ENCODE results near the gene NHS.

The NHS gene

GRCh38 chrX:17374619-17375366 lies at the start of gene NHS:
TSS of gene NHS (plus strand) at chrX:17375200. CDS start at chrX:17375758, 558 bp downstream.
- FAIRE-seq, result no peak
- TF ChIP-seq, protein P1, sequence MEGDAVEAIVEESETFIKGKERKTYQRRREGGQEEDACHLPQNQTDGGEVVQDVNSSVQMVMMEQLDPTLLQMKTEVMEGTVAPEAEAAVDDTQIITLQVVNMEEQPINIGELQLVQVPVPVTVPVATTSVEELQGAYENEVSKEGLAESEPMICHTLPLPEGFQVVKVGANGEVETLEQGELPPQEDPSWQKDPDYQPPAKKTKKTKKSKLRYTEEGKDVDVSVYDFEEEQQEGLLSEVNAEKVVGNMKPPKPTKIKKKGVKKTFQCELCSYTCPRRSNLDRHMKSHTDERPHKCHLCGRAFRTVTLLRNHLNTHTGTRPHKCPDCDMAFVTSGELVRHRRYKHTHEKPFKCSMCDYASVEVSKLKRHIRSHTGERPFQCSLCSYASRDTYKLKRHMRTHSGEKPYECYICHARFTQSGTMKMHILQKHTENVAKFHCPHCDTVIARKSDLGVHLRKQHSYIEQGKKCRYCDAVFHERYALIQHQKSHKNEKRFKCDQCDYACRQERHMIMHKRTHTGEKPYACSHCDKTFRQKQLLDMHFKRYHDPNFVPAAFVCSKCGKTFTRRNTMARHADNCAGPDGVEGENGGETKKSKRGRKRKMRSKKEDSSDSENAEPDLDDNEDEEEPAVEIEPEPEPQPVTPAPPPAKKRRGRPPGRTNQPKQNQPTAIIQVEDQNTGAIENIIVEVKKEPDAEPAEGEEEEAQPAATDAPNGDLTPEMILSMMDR (IDR thresholded peaks at IDR 0.05; ENCODE audit: insufficient read depth, missing control alignments), result peak; percentile 30
- peak; percentile 32 for DNase-seq (ENCODE audit: insufficient read length, low spot score)

DNA sequence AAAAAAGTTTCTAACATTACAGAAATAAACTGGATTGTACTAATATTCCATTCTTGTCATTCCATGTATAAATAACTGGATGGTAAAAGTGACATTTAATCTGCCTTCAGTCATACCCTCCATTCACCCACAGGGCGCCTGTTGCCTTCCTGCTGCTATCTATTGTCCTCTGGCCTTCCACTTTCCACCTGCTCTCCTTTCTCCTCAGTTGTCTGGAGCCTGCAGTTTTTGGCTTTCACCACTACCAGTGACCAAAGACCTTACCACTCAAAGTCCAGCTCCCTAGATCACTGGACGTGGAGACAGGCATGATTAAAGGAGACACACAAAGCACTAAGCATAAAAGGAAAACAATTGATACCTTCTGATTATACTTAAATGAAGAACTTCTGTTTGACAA lies 46.2 kb upstream of the NHS start:
- FAIRE-seq, result no peak
- no peak for DNase-seq (ENCODE audit: insufficient read length, low spot score)
- TF ChIP-seq, protein P1 (IDR thresholded peaks at IDR 0.05; ENCODE audit: insufficient read depth, missing control alignments), result no peak

DNA sequence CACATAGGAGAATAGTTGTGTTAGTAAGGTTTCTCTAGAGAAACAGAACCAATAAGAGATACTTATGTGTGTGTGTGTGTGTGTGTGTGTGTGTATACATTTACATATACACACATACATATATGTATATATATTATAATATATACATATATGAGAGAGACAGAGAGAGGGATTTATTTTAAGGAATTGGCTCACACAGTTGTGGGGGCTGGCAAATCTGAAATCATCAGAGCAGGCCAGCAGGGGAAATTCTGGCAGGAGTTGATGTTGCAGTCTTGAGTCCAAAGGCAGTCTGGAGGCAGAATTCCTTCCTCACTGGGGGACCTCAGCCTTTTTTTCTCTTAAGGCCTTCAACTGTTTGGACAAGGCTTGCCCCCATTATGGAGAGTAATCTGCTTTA lies 38.6 kb upstream of the NHS start:
- DNase-seq (ENCODE audit: insufficient read length, low spot score) (no peak), FAIRE-seq (no peak)
- TF ChIP-seq, protein P1 (IDR thresholded peaks at IDR 0.05; ENCODE audit: insufficient read depth, missing control alignments), result no peak

DNA sequence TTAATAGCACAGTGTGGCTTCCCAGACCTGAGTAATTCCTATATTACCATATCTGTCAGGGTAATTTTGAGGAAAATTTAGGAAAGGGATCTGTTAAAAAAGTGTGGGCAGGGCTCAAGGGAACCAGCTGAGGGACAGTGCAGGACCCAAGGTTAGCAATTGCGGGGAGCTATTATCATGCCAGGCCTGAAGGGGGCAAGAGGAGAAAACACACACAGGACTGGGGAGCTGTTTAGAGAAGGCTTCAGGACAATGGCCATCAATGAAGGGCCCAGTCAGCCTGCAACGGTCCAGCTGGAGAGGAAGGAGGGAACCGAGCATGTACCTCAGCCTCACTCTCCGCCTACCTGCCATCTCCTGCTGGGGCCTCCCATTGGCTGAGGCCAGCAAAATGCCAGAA lies 19.0 kb upstream of the NHS start:
- TF ChIP-seq, protein P1 (IDR thresholded peaks at IDR 0.05; ENCODE audit: insufficient read depth, missing control alignments), result no peak
- no peak for FAIRE-seq
- DNase-seq (ENCODE audit: insufficient read length, low spot score), result no peak

DNA sequence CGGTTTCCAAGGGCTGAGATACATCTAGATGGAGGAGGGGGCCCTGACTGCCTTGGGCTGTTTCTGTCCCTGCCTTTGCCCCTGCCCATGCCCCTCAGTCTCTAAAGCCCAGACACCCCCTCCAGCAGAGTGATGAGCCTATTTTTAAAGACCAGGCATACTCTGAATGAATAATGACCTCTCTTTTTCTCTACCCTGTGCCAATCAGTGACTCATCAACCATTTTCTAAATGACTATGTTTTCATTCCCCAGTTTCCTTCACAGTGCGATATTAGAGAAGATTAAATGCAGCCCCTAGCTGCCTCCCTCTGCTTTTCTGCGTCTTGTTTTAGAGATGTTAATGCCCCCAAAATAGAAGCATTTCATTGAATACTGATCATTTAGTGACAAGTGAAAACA lies 15.5 kb upstream of the NHS start:
- DNase-seq (ENCODE audit: insufficient read length, low spot score) (no peak), FAIRE-seq (no peak)
- TF ChIP-seq, protein P1 (IDR thresholded peaks at IDR 0.05; ENCODE audit: insufficient read depth, missing control alignments), result no peak

GRCh38 chrX:17361620-17362019 lies 13.4 kb upstream of the NHS start:
- FAIRE-seq (no peak), DNase-seq (ENCODE audit: insufficient read length, low spot score) (no peak)
- TF ChIP-seq, protein P1 (IDR thresholded peaks at IDR 0.05; ENCODE audit: insufficient read depth, missing control alignments), result peak; percentile 9

DNA sequence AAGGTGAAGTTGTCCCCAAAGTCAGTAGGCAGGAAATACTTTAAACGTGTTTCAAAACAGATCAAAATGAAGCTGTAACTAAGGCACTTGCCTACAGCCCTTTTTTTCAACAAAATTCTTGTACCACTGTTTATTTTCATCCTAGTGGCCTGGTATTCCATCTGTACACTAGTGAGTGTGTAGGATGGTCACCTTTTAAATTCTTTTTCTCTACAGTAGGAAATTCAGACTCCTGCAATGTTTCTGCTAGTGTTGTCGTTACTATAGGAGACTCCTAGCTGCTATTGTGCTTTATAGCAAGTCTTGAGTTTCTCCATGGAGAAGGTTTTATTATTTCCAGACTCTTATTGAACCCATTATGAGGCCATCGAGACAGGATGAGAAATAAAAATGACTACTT lies 7.0 kb upstream of the NHS start:
- TF ChIP-seq, protein P1 (IDR thresholded peaks at IDR 0.05; ENCODE audit: insufficient read depth, missing control alignments), result no peak
- FAIRE-seq, result no peak
- no peak for DNase-seq (ENCODE audit: insufficient read length, low spot score)

Measured in D721Med (cell line).